ENCODE data around the gene FAM162A.

The FAM162A gene

DNA sequence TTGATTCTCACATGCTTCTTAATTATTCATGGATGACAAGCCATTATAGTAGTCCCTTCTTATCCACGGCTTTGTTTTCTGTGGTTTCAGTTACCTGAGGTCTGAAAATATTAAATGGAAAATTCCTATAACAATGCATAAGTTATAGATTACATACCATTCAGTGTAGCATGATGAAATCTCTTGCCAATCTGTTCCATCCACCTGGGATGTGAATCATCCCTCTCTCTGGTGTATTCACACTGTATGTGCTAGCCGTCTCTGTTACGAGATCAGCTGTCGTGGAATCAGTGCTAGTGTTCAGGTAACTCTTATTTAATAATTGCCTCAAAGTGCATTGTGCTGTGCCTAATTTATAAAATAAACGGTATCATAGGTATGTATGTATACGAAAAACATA, 26.7 kb downstream of the FAM162A start:
- no peak overlapping the region for H3K27ac ChIP-seq (ENCODE audit: low read length)
- no peak overlapping the region for H3K4me3 ChIP-seq (ENCODE audit: low read length)
- peaks cover 55% of the 10 kb centered on the region for H3K36me3 ChIP-seq (replicated peaks; ENCODE audit: low read depth, low read length)
- no peak overlapping the region for H3K4me2 ChIP-seq (ENCODE audit: low read length)
- H3K79me2 ChIP-seq (ENCODE audit: low read length): peaks cover 34% of the 10 kb centered on the region
- H3K9me3 ChIP-seq (ENCODE audit: insufficient read depth, low read length): no peaks in the 10 kb centered on the region
- peaks cover 8% of the 10 kb centered on the region for H3K4me1 ChIP-seq (ENCODE audit: low read length)
- H2AFZ ChIP-seq (ENCODE audit: low read depth, low read length): no peak overlapping the region
- TF ChIP-seq, protein P1, sequence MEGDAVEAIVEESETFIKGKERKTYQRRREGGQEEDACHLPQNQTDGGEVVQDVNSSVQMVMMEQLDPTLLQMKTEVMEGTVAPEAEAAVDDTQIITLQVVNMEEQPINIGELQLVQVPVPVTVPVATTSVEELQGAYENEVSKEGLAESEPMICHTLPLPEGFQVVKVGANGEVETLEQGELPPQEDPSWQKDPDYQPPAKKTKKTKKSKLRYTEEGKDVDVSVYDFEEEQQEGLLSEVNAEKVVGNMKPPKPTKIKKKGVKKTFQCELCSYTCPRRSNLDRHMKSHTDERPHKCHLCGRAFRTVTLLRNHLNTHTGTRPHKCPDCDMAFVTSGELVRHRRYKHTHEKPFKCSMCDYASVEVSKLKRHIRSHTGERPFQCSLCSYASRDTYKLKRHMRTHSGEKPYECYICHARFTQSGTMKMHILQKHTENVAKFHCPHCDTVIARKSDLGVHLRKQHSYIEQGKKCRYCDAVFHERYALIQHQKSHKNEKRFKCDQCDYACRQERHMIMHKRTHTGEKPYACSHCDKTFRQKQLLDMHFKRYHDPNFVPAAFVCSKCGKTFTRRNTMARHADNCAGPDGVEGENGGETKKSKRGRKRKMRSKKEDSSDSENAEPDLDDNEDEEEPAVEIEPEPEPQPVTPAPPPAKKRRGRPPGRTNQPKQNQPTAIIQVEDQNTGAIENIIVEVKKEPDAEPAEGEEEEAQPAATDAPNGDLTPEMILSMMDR (IDR thresholded peaks at IDR 0.05; ENCODE audit: low read depth, low read length): no peak
- TF ChIP-seq EZH2phosphoT487 (IDR thresholded peaks at IDR 0.05; ENCODE audit: low read depth): no peak
- H3K27me3 ChIP-seq (ENCODE audit: low read depth, low read length): no peaks in the 10 kb centered on the region
- no peak overlapping the region for H3K9ac ChIP-seq (ENCODE audit: low read length)
- no peaks in the 10 kb centered on the region for H4K20me1 ChIP-seq (ENCODE audit: insufficient read depth, low read length)

DNA sequence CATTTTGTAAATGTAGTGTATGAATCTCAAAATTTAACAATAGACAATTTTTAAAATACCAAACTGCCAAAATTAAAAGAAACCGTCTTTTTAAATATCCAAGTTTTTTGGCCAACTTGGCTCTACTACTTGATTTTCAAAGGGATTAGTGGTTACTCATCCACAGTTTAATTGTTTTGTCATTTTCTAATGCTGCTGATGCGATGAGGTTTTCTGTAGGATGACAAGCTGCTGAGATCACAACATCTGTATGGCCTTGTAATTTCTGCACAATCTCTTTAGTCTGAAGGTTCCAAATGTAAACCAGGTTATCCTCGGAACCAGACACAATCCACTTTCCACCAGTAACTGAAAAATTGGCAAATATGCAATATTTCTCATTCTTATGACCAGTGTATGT, 30.4 kb downstream of the FAM162A start:
- H3K4me2 ChIP-seq (ENCODE audit: low read length): peak overlapping the region; percentile 95; the same call in 1 of the 2 replicates
- H3K27ac ChIP-seq (ENCODE audit: low read length): no peak overlapping the region
- H3K4me3 ChIP-seq (ENCODE audit: low read length): no peak overlapping the region
- no peaks in the 10 kb centered on the region for H3K9me3 ChIP-seq (ENCODE audit: insufficient read depth, low read length)
- H3K36me3 ChIP-seq (replicated peaks; ENCODE audit: low read depth, low read length): peaks cover 23% of the 10 kb centered on the region
- H2AFZ ChIP-seq (ENCODE audit: low read depth, low read length): no peak overlapping the region
- no peaks in the 10 kb centered on the region for H4K20me1 ChIP-seq (ENCODE audit: insufficient read depth, low read length)
- peaks cover 12% of the 10 kb centered on the region for H3K4me1 ChIP-seq (ENCODE audit: low read length)
- TF ChIP-seq, protein P1 (IDR thresholded peaks at IDR 0.05; ENCODE audit: low read depth, low read length): no peak
- no peak for TF ChIP-seq EZH2phosphoT487 (IDR thresholded peaks at IDR 0.05; ENCODE audit: low read depth)
- peaks cover 47% of the 10 kb centered on the region for H3K79me2 ChIP-seq (ENCODE audit: low read length)
- H3K27me3 ChIP-seq (ENCODE audit: low read depth, low read length): no peaks in the 10 kb centered on the region
- H3K9ac ChIP-seq (ENCODE audit: low read length): no peak overlapping the region

GRCh38 chr3:122415104-122415744, 31.2 kb downstream of the FAM162A start:
- H3K27ac ChIP-seq (ENCODE audit: low read length): peak overlapping the region; percentile 77
- H3K36me3 ChIP-seq (replicated peaks; ENCODE audit: low read depth, low read length): peaks cover 19% of the 10 kb centered on the region
- H3K4me2 ChIP-seq (ENCODE audit: low read length): peak overlapping the region; percentile 95
- TF ChIP-seq EZH2phosphoT487 (IDR thresholded peaks at IDR 0.05; ENCODE audit: low read depth): no peak
- TF ChIP-seq, protein P1 (IDR thresholded peaks at IDR 0.05; ENCODE audit: low read depth, low read length): no peak
- H2AFZ ChIP-seq (ENCODE audit: low read depth, low read length): peak overlapping the region; percentile 76
- no peaks in the 10 kb centered on the region for H3K9me3 ChIP-seq (ENCODE audit: insufficient read depth, low read length)
- H4K20me1 ChIP-seq (ENCODE audit: insufficient read depth, low read length): no peaks in the 10 kb centered on the region
- H3K79me2 ChIP-seq (ENCODE audit: low read length): peaks cover 47% of the 10 kb centered on the region
- H3K27me3 ChIP-seq (ENCODE audit: low read depth, low read length): no peaks in the 10 kb centered on the region
- H3K4me1 ChIP-seq (ENCODE audit: low read length): peaks cover 12% of the 10 kb centered on the region
- peak overlapping the region; percentile 88 for H3K9ac ChIP-seq (ENCODE audit: low read length)
- peak overlapping the region; percentile 92 for H3K4me3 ChIP-seq (ENCODE audit: low read length)

DNA sequence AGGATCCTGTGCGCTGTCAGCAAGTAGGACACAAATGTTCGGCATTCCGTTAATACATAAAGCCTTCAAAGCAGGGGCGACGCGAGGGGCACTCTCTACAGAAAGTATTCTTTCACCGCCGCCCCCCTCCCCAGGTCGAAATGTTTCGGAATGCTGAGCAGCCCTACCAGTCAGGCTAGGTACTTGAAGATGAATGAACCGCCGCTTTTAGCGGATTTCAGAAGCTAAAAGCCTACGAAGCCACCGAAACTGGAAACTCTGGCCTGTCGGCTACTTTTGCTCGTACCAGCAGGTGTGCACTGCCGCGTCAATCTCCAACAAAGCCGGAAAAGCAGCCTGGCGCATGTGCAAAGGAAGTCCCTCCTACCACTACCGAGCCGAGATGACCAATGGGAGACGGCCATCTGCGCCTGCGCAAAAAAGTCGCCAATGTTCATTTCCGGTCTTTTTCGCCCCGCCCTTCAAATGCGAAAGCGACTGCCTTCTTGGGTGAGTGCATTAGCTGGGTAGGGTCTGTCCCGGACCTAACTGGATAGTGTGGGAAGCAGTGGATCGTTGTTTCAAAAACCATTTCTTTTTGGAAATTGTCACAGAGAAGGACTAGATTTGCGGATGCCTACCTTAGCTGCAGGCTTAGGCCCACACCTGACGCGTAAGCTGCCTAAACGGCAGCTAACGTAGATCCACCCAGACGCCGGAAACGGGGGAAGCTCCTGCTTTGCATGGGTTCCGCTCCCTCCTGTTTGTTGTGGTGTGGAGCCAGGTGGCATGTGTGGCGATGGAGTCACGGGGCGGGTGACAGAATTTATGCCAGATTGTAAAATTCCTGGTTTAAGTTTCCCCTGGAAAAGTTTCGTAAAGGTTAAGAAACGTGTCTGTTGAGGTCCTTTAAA, 32.0 kb downstream of the FAM162A start, which contains the start of gene WDR5B:
TSS of gene WDR5B (minus strand) at position 301 of the 893 bp plus-strand sequence. CDS start 534 bp downstream, outside the sequence.
- Histone ChIP-seq H3K27ac (ENCODE audit: low read length) (peak within 1 kb of the TSS; percentile 77), H3K9ac (ENCODE audit: low read length) (peak within 1 kb of the TSS; percentile 88), H3K9me3 (ENCODE audit: insufficient read depth, low read length) (no peaks in the 10 kb centered on the region), H3K4me1 (ENCODE audit: low read length) (peaks cover 12% of the 10 kb centered on the region), H2AFZ (ENCODE audit: low read depth, low read length) (peak within 1 kb of the TSS; percentile 86), H4K20me1 (ENCODE audit: insufficient read depth, low read length) (no peaks in the 10 kb centered on the region), H3K4me2 (ENCODE audit: low read length) (peak within 1 kb of the TSS; percentile 95), H3K79me2 (ENCODE audit: low read length) (peaks cover 47% of the 10 kb centered on the region), H3K27me3 (ENCODE audit: low read depth, low read length) (no peaks in the 10 kb centered on the region), H3K4me3 (ENCODE audit: low read length) (peak within 1 kb of the TSS; percentile 92), H3K36me3 (replicated peaks; ENCODE audit: low read depth, low read length) (peaks cover 11% of the 10 kb centered on the region)
- TF ChIP-seq, protein P1 (IDR thresholded peaks at IDR 0.05; ENCODE audit: low read depth, low read length): no peak; the same call in 1 of the 2 replicates
- no peak for TF ChIP-seq EZH2phosphoT487 (IDR thresholded peaks at IDR 0.05; ENCODE audit: low read depth)
